ENCODE results near the gene ZNF148.

- no peak for TF ChIP-seq CTCF (conservative IDR thresholded peaks at IDR 0.05 in 1 of 2, IDR thresholded peaks at IDR 0.05 in 1 of 2; ENCODE audit: extremely low read depth in 1 of 2, insufficient read depth in 1 of 2, low read depth in 1 of 2, low read length in 2 of 2)
- TF ChIP-seq EZH2 (IDR thresholded peaks at IDR 0.05; ENCODE audit: borderline replicate concordance, low read length), result no peak
These were observed 3.6 kb upstream of the ZNF148 start for GRCh38 chr3:125378762-125379161.

Measured in mammary epithelial cell (primary cell).